ENCODE measurements around the gene GOLGA6L6.
"Not testable (repeated sequence)": the region's sequence is repeated elsewhere in the genome, so short reads cannot be mapped to it uniquely, and the experiment has no call there.

GRCh38 chr15:20551289-20551688 is 9.7 kb upstream of the GOLGA6L6 start:
- not testable (repeated sequence) for TF ChIP-seq POLR2A, CTCF (IDR thresholded peaks at IDR 0.05)

Data from body of pancreas (tissue), 4 donors.